OCI-LY3 (cell line): ENCODE data around the gene ST8SIA1.

Experiments used
- H2AFZ ChIP-seq: fragments of 200-600, 300-600 bp; shearing (Covaris generic); 2 replicates; pipeline ENCODE4 v1.6.0; 2014; ENCODE audit warnings: antibody characterized with exemption, low read depth, low read length
- H3K27ac ChIP-seq: fragments of 200-600, 300-600 bp; sonication (generic); 2 replicates; pipeline ENCODE4 v1.5.1; 2014; ENCODE audit warnings: mild to moderate bottlenecking, low read length, moderate library complexity, mixed read lengths
- H3K27me3 ChIP-seq: fragments of 200-600, 300-600 bp; sonication (generic); 2 replicates; pipeline ENCODE4 v1.6.1; 2014; ENCODE audit warnings: low read depth, low read length, mixed read lengths
- H3K36me3 ChIP-seq: fragments of 200-600, 300-600 bp; sonication (generic); replicated peaks from 2 replicates; pipeline ENCODE3; 2014; ENCODE audit warnings: low read depth, low read length, mixed read lengths
- H3K4me1 ChIP-seq: fragments of 300-600, 200-600 bp; sonication (generic); 2 replicates; pipeline ENCODE4 v1.6.1; 2014; ENCODE audit warnings: low read length, mixed read lengths
- H3K4me2 ChIP-seq: fragments of 200-600, 300-600 bp; sonication (generic); 2 replicates; pipeline ENCODE4 v1.6.1; 2014; ENCODE audit warnings: low read length, mixed read lengths
- H3K4me3 ChIP-seq: fragments of 300-600, 200-600 bp; sonication (generic); 2 replicates; pipeline ENCODE4 v1.5.1; 2014; ENCODE audit warnings: antibody characterized with exemption, mild to moderate bottlenecking, low read length, moderate library complexity
- H3K79me2 ChIP-seq: fragments of 300-600, 200-600 bp; shearing (Covaris generic); 2 replicates; pipeline ENCODE4 v1.6.1; 2014; ENCODE audit warnings: mild to moderate bottlenecking, low read length, mixed read lengths
- H3K9ac ChIP-seq: fragments of 300-600, 200-600 bp; shearing (Covaris generic); 2 replicates; pipeline ENCODE4 v1.6.0; 2014; ENCODE audit warnings: mild to moderate bottlenecking, low read length, moderate library complexity
- H3K9me3 ChIP-seq: fragments of 200-600, 300-600 bp; shearing (Covaris generic); 2 replicates; pipeline ENCODE4 v1.6.1; 2014; ENCODE audit warnings: low read length, mixed read lengths; ENCODE audit not compliant: insufficient read depth
- H4K20me1 ChIP-seq: fragments of 200-600, 300-600 bp; sonication (generic); 2 replicates; pipeline ENCODE4 v1.6.1; 2016; ENCODE audit warnings: low read length, mixed read lengths; ENCODE audit not compliant: insufficient read depth
- EZH2phosphoT487 ChIP-seq: fragments of 200-600 bp; shearing (Covaris generic); IDR thresholded peaks from 2 replicates; pipeline ENCODE4 v1.6.1; 2018; ENCODE audit warnings: antibody characterized with exemption, mixed run types, low read depth
- TF ChIP-seq, protein P1 (sequence below): fragments of 200-600, 300-600 bp; sonication (generic); IDR thresholded peaks from 2 replicates; pipeline ENCODE4 v1.5.1; 2014; ENCODE audit warnings: antibody characterized with exemption, low read length, low read depth

Gene ST8SIA1

DNA sequence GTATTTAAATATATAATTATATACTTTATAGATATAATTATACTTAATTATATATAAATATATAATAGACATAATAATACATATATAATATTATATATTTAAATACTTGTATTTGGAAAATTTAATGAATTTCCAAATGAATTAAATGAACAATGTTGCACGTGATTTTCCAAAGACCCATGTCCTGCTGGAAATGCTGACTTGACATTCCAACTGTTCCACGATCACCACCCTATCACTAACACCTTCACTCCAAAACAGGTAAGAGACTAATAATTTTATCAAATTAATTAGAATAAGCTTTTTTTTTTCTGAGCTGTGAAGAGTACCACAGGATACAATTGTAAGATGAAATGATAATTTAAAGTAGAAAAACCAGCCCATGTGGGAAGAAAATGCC lies 103.4 kb downstream of the ST8SIA1 start:
- Histone ChIP-seq H3K27ac (no peak overlapping the region), H4K20me1 (no peaks in the 10 kb centered on the region)

DNA sequence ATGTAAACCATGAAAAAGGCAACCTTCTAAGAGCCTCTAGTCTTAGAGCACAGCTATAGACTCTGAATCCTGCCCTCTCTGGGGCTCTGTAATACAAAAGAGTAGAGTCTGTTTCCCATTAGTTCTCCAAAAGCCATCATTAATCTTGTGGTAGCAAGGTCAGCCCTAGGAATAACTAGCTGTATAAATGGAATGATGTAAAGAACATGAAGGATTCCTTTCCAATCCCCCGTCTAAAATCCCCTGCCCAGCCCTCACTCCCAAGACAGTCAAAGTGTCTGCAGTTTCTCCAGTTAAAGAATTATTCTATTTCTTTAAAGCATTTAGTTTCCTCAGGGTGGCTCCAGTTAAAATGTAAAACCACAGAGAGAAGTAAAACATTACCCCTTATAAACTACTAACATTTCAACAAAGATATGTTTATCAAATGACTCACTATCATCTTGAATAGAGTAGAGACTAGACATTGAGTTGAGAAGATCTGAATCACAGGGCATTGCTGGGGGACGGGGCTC lies 104.2 kb downstream of the ST8SIA1 start:
- Histone ChIP-seq H3K36me3 (no peaks in the 10 kb centered on the region), H3K27me3 (no peaks in the 10 kb centered on the region), H2AFZ (no peak overlapping the region), H3K4me1 (peaks cover 3% of the 10 kb centered on the region; the same call in 1 of the 2 replicates), H3K4me2 (no peak overlapping the region), H3K9ac (no peak overlapping the region), H3K4me3 (no peak overlapping the region), H3K27ac (no peak overlapping the region), H3K79me2 (no peaks in the 10 kb centered on the region), H4K20me1 (no peaks in the 10 kb centered on the region), H3K9me3 (no peaks in the 10 kb centered on the region)
- no peak for TF ChIP-seq EZH2phosphoT487
- TF ChIP-seq, protein P1, sequence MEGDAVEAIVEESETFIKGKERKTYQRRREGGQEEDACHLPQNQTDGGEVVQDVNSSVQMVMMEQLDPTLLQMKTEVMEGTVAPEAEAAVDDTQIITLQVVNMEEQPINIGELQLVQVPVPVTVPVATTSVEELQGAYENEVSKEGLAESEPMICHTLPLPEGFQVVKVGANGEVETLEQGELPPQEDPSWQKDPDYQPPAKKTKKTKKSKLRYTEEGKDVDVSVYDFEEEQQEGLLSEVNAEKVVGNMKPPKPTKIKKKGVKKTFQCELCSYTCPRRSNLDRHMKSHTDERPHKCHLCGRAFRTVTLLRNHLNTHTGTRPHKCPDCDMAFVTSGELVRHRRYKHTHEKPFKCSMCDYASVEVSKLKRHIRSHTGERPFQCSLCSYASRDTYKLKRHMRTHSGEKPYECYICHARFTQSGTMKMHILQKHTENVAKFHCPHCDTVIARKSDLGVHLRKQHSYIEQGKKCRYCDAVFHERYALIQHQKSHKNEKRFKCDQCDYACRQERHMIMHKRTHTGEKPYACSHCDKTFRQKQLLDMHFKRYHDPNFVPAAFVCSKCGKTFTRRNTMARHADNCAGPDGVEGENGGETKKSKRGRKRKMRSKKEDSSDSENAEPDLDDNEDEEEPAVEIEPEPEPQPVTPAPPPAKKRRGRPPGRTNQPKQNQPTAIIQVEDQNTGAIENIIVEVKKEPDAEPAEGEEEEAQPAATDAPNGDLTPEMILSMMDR: no peak

More for the DNA sequence above, 103.4 kb downstream of the ST8SIA1 start:
- H3K4me2 ChIP-seq: no peak overlapping the region
- no peak overlapping the region for H3K9ac ChIP-seq
- no peaks in the 10 kb centered on the region for H3K79me2 ChIP-seq
- no peak for TF ChIP-seq EZH2phosphoT487
- TF ChIP-seq, protein P1: no peak
- H2AFZ ChIP-seq: no peak overlapping the region
- H3K27me3 ChIP-seq: no peaks in the 10 kb centered on the region
- H3K4me3 ChIP-seq: no peak overlapping the region
- no peaks in the 10 kb centered on the region for H3K36me3 ChIP-seq
- peaks cover 3% of the 10 kb centered on the region; the same call in 1 of the 2 replicates for H3K4me1 ChIP-seq
- no peaks in the 10 kb centered on the region for H3K9me3 ChIP-seq

GRCh38 chr12:22229652-22230279 lies 104.7 kb downstream of the ST8SIA1 start:
- Histone ChIP-seq H3K27ac (no peak overlapping the region), H3K27me3 (no peaks in the 10 kb centered on the region), H3K36me3 (no peaks in the 10 kb centered on the region), H3K9ac (no peak overlapping the region), H3K79me2 (no peaks in the 10 kb centered on the region), H3K9me3 (no peaks in the 10 kb centered on the region), H2AFZ (no peak overlapping the region), H3K4me2 (no peak overlapping the region), H3K4me3 (no peak overlapping the region), H3K4me1 (peaks cover 3% of the 10 kb centered on the region; the same call in 1 of the 2 replicates), H4K20me1 (no peaks in the 10 kb centered on the region)
- TF ChIP-seq, protein P1: no peak
- no peak for TF ChIP-seq EZH2phosphoT487

GRCh38 chr12:22228022-22228875 lies 106.3 kb downstream of the ST8SIA1 start:
- H3K9me3 ChIP-seq: no peaks in the 10 kb centered on the region
- H3K9ac ChIP-seq: no peak overlapping the region
- no peaks in the 10 kb centered on the region for H3K36me3 ChIP-seq
- TF ChIP-seq EZH2phosphoT487: no peak
- TF ChIP-seq, protein P1: no peak
- H3K27ac ChIP-seq: no peak overlapping the region
- H2AFZ ChIP-seq: no peak overlapping the region
- H3K4me1 ChIP-seq: peaks cover 3% of the 10 kb centered on the region; the same call in 1 of the 2 replicates
- H3K79me2 ChIP-seq: no peaks in the 10 kb centered on the region
- no peak overlapping the region for H3K4me2 ChIP-seq
- H4K20me1 ChIP-seq: no peaks in the 10 kb centered on the region
- no peaks in the 10 kb centered on the region for H3K27me3 ChIP-seq
- H3K4me3 ChIP-seq: no peak overlapping the region
